Measurements from ENCODE around the gene CDYL.

Gene CDYL

DNA sequence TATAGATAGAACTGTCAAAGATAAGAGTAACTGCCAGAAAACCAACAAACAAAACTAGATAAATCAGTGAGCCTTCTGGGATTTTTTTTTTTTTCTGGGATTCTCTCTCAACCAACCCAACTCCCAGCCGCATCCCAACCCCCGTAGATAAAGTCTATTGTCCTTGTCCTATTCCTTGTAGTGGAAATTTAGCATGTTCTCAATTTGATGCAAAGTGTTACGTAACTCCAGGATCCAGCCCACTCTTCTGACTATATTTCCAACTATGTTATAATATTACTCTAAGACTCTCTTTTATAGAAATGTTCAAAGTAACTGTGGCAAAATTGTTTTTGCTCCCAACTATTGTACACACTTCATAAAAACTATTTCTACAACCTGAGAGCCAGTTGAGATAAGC lies 15.4 kb upstream of the CDYL start:
- Histone ChIP-seq H3K36me3 (ENCODE audit: control insufficient read depth, low read length) (no peaks in the 10 kb centered on the region), H3F3A (ENCODE audit: control insufficient read depth, insufficient read depth) (no peaks in the 10 kb centered on the region), H3K79me2 (ENCODE audit: control insufficient read depth, low read length) (no peaks in the 10 kb centered on the region), H4K20me1 (ENCODE audit: control insufficient read depth, insufficient read depth, low read depth, low read length) (no peaks in the 10 kb centered on the region), H3K9me3 (ENCODE audit: control insufficient read depth, insufficient read depth, low read length) (no peaks in the 10 kb centered on the region; the same call in 1 of the 2 replicates), H3K4me2 (ENCODE audit: low read length) (no peak overlapping the region), H3K27ac (ENCODE audit: low read depth, low read length) (no peak overlapping the region), H3K27me3 (ENCODE audit: control insufficient read depth, low read length) (peaks cover 5% of the 10 kb centered on the region; the same call in 1 of the 2 replicates), H3K4me3 (ENCODE audit: low read length) (no peak overlapping the region), H3K9me2 (replicated peaks; ENCODE audit: control insufficient read depth, low read length) (no peaks in the 10 kb centered on the region), H3K4me1 (ENCODE audit: control insufficient read depth, low read length) (no peaks in the 10 kb centered on the region)
- TF ChIP-seq CTCF (IDR thresholded peaks at IDR 0.05; ENCODE audit: low read depth, low read length, poor library complexity, severe bottlenecking), result no peak
- TF ChIP-seq EZH2phosphoT487 (IDR thresholded peaks at IDR 0.05; ENCODE audit: borderline replicate concordance, low read length), result no peak

GRCh38 chr6:4762294-4762693 lies 13.9 kb upstream of the CDYL start:
- H3K4me2 ChIP-seq (ENCODE audit: low read length), result no peak overlapping the region
- TF ChIP-seq EZH2phosphoT487 (IDR thresholded peaks at IDR 0.05; ENCODE audit: borderline replicate concordance, low read length) (no peak), CTCF (IDR thresholded peaks at IDR 0.05; ENCODE audit: low read depth, low read length, poor library complexity, severe bottlenecking) (no peak)

DNA sequence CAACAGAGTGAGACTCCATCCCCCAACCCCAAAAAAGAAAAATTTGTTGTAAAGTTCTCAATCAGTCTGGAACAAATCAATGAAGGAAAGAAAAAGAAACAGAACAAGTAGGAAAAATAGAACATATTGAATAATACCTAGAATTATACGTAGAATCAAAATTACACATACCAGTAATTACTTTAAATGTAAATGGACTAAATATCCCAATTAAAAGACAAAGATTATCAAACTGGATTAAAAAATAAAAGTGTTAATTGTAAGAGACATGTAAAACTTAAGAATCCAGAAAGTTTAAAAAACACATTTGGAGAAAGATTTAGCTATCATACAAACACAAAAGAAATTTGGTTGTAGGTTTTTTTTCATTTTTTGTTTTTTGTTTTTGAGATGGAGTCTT lies 12.3 kb upstream of the CDYL start:
- Histone ChIP-seq H3K36me3 (ENCODE audit: control insufficient read depth, low read length) (no peaks in the 10 kb centered on the region), H3K9me3 (ENCODE audit: control insufficient read depth, insufficient read depth, low read length) (no peaks in the 10 kb centered on the region; the same call in 1 of the 2 replicates)
- TF ChIP-seq CTCF (IDR thresholded peaks at IDR 0.05; ENCODE audit: low read depth, low read length, poor library complexity, severe bottlenecking) (no peak), EZH2phosphoT487 (IDR thresholded peaks at IDR 0.05; ENCODE audit: borderline replicate concordance, low read length) (no peak)

More at GRCh38 chr6:4762294-4762693, 13.9 kb upstream of the CDYL start:
- Histone ChIP-seq H3K9me2 (replicated peaks; ENCODE audit: control insufficient read depth, low read length) (no peaks in the 10 kb centered on the region), H3K4me1 (ENCODE audit: control insufficient read depth, low read length) (no peaks in the 10 kb centered on the region), H3K27me3 (ENCODE audit: control insufficient read depth, low read length) (no peaks in the 10 kb centered on the region), H3K9me3 (ENCODE audit: control insufficient read depth, insufficient read depth, low read length) (no peaks in the 10 kb centered on the region; the same call in 1 of the 2 replicates), H3K4me3 (ENCODE audit: low read length) (no peak overlapping the region), H3F3A (ENCODE audit: control insufficient read depth, insufficient read depth) (no peaks in the 10 kb centered on the region), H3K79me2 (ENCODE audit: control insufficient read depth, low read length) (no peaks in the 10 kb centered on the region), H3K36me3 (ENCODE audit: control insufficient read depth, low read length) (no peaks in the 10 kb centered on the region), H3K27ac (ENCODE audit: low read depth, low read length) (no peak overlapping the region), H4K20me1 (ENCODE audit: control insufficient read depth, insufficient read depth, low read depth, low read length) (no peaks in the 10 kb centered on the region)

More for the DNA sequence above, 12.3 kb upstream of the CDYL start:
- Histone ChIP-seq H3K27me3 (ENCODE audit: control insufficient read depth, low read length) (no peaks in the 10 kb centered on the region), H3K4me1 (ENCODE audit: control insufficient read depth, low read length) (no peaks in the 10 kb centered on the region), H3K4me2 (ENCODE audit: low read length) (no peak overlapping the region), H3F3A (ENCODE audit: control insufficient read depth, insufficient read depth) (no peaks in the 10 kb centered on the region), H4K20me1 (ENCODE audit: control insufficient read depth, insufficient read depth, low read depth, low read length) (no peaks in the 10 kb centered on the region), H3K4me3 (ENCODE audit: low read length) (no peak overlapping the region), H3K9me2 (replicated peaks; ENCODE audit: control insufficient read depth, low read length) (no peaks in the 10 kb centered on the region), H3K27ac (ENCODE audit: low read depth, low read length) (no peak overlapping the region), H3K79me2 (ENCODE audit: control insufficient read depth, low read length) (no peaks in the 10 kb centered on the region)

Data from DOHH2 (cell line).